HG03064 (cell line): Measurements from ENCODE around the gene ANKIB1.
"Not testable (repeated sequence)": the region's sequence is repeated elsewhere in the genome, so short reads cannot be mapped to it uniquely, and the experiment has no call there.

Experiments used
- ATAC-seq: cut with Tn5 transposase; IDR thresholded peaks from one replicate; pipeline ENCODE4 v1.9.1; 2021; ENCODE audit warnings: low read depth; ENCODE audit not compliant: unreplicated experiment

ANKIB1 gene

DNA sequence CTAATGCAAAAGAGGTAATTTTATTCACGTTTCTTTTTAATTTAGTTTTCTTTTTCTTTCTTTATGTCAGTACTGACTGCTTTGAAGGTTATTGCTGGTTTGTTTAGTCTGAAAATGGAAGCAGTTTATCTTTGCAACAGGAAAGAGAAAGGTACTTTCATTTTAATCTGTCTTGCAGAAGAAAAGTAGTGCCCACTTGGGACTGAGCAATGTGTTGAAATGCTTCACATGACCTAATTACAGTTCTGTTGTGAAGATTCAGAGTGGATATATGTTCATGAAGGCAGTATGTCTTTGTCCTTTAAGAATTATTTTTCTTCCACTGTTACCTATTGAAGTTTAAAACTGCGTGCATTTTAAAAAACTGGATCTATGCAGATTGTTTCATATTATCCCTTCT, 80.1 kb downstream of the ANKIB1 start:
- ATAC-seq, result no peak

DNA sequence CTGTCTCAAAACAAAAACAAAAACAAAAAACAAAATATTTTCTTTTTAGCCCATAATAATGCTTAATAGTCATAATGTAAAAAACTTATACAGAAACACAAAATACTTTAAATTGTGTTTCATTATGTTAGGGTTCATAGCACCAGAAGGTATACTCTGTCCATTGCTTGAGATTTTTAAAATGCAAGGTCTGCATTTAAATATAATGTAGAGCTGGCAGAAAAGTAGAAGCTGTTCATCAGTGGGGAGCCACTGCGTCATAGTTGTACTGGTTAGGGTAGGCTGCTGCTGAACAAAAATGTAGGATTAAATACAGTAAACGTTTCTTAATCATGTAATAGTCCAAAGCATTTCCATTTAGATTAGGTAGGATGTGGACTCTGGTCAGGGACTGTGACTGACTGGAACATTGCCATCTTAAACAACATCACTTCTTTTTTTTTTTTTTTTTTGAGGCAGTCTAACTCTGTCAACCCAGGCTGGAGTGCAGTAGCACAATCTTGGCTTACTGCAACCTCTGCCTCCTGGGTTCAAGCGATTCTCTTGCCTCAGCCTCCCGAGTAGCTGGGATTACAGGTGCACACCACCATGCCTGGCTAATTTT, 85.2 kb downstream of the ANKIB1 start:
- ATAC-seq, result no peak

DNA sequence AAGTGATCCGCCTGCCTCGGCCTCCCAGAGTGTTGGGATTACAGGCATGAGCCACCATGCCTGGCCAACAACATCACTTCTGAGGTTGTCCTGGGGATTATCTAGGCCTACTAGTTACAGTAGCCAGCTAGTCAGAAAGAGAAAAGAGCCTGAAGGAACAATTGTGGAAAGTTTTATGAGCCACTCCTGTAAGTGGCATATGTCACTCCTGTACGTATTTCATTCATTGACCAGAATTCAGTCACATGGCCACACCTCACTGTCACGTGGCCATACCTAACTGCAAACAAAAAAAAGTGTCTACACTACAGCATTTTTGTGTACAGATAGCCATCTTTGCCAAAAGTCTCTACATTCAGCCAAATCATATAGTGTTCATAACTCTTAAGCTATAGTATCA, 85.7 kb downstream of the ANKIB1 start:
- ATAC-seq, result no peak

DNA sequence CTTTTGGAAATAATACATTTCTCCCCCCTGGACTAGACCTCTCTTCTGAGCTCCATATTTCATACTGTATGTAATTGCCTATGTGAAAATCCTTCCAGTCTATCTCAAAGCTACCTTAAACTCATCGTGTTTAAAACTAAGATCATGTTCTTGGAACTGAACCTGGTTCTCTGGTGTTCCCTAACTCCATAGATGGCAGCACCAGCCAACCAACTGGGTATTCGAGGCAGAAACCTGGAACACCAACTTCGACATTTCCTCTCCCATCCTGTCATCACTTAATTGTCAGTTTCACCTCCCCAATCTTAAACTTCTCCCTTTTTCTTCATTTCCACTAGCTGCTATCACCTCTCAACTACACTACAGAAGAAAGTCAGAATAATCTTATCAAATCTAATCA, 87.0 kb downstream of the ANKIB1 start:
- ATAC-seq, result no peak

DNA sequence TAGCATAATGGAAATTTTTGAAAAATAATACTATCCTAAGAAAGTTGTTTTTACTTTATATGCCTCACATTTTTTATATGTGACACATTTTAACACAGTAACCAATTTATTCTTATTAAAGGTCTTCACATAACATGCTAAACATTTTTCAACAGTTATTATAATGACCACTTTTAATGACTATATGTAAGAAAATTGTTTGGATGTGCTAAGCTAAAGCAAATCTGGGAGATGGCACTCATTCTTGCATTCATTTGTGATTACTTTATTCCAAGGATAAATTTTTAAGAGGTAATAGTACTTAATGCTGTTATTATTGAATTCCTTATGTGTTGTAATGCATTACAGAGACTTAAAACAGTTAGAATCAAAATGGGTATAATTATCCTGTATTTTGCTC, 88.1 kb downstream of the ANKIB1 start:
- no peak for ATAC-seq

DNA sequence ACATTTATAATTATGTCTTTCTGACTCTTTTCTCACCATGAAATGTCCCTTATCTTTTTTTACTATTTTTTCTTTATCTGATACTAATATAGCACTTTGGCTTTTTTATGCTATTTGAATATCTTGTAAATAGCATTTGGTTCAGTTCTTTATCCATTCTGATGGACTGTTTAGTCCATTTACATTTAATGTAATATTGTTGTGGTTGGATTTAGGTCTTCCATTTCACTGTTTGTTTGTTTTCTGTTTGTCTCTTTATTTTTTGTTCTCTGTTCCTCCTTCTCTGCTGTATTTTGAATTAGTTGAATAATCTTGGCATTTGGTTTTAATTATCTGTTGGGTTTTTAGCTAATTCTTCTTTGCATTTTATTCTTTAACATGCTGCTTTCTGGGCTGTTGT, 89.8 kb downstream of the ANKIB1 start:
- no peak for ATAC-seq

DNA sequence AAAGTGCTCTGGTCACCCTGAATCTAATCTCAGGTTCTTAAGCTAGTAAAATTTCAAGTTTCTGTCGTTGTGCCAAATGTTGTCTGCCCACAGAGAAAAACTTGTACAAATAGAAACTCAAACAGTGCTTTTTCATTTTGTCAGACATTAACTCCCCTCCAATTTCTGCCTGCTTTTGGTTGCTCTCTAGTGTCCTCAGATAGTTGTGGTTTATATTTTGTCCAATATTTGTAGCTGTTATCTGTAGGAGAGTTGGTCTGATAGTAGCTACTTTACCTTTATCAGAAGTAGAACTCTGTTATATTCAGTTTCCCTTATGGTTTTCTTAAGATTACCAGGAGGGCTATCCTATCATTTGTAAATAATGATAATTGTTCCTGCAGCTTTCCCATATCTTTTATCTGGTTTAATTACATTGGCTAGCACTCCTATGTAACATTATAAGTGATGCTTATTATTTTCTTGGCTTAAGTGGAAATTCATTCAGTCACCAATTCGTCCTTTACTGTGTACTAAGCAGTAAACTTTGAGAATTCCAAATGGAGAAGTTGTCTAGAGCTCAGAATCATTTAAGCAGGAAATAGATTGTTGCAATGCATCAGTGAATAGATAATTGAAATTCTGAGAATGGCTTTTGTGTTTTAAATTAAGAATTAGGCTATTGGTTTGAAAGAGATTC, 91.0 kb downstream of the ANKIB1 start:
- no peak for ATAC-seq

DNA sequence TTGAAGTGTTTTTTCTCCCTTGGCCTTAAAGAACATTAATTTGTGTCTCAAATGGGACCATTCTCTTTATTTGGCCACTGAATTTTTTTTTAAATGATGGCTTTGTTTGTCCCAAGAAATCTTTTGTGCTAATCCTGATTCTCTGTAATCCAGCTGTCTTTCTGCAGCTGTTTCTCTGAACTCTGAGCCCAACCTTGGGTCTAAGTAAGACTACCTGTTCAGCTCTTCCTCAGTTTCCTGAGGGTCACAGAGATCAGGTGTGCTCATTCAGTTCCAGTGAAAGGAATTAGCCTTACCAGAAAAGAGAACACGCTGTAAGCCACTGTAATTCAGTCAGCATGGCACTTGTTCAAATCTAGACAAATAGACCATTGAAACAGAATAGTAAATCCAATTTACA, 94.2 kb downstream of the ANKIB1 start:
- no peak for ATAC-seq

DNA sequence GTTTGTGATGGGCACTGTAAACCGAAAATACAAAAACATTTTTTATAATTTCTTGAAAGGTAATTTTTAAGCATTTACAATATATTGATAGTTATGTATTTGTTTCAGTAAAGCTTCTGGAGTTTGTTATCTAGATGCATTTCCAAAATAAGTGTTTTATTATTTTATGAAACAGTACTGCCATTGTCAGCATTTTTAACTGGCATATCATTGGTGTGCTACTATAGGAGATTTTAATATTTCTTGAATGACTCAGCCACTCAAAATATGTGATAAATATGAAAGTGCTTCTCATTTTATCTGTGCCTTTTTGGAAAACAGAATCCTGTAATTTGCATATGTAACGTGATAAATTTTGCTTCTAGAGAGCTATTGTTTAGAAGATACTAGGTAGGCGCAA, 97.9 kb downstream of the ANKIB1 start:
- no peak for ATAC-seq

DNA sequence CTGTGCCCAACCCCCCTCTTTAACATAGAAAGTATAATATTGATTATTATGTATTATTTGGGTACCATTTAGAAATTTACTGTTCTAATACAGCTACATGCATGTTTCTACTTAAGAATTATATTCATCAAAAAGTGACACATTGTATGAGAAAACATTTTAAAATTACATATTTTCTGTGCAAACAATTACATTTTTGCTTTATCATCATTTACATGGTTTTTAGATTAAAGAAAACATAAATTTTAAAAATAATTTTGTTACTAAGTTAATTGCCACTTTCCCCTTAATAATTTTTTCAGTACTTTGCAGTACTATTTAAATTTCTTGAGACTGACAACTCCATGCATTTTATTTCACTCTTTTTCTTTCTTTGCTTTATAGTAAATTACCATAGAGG, 106.2 kb downstream of the ANKIB1 start:
- ATAC-seq, result no peak

DNA sequence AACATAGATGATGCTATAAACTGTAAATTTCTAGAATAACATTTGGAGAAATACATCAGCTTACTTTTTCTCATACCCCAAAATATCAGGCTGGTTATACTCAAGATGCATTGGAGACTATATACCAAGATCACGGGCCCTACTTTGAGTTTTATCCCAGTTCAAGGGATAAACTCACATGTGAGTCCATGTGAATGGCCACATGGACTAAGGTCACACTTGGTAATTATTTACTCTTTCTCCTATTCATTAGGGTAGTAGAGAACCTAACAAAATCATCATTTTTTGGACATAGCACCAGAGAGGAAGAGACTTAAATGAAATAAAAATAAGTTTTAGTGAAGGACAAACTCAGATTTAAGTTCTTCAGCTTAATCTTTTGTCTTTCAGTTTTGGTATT, 108.4 kb downstream of the ANKIB1 start:
- no peak for ATAC-seq

DNA sequence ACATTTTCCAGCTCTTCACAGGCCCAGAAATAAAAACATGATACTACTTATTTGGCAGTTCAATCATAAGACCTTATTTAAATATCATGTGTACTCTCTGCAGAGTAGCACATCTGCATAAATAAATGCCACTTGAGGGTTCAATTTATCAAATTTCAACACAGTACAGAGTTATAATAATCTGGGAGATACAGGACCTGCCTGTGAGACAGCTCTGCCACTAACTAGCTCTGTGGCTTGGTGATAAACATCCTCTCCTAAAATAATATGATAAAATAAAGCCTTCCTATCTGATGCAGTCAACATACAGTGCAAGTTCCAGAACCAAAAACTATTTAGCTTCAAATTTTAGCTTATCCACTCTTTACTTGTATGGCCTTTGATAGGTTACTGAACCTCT, 110.6 kb downstream of the ANKIB1 start:
- no peak for ATAC-seq

DNA sequence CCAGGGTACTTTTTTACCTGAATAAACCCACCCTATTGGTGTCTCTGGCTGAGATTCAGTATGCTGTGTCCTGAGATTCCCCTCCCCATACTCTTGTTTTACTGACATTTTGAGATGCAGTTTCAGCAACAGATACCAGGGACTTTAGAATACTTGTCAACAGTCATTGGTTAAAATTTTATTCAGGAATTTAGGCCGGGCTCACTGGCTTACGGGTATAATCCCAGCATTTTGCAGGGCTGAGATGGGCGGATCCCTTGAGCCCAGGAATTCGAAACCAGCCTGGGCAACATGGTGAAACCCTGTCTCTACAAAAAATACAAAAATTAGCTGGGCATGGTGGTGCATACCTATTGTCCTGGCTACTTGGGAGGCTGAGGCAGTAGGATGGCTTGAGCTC, 111.5 kb downstream of the ANKIB1 start:
- no peak for ATAC-seq

DNA sequence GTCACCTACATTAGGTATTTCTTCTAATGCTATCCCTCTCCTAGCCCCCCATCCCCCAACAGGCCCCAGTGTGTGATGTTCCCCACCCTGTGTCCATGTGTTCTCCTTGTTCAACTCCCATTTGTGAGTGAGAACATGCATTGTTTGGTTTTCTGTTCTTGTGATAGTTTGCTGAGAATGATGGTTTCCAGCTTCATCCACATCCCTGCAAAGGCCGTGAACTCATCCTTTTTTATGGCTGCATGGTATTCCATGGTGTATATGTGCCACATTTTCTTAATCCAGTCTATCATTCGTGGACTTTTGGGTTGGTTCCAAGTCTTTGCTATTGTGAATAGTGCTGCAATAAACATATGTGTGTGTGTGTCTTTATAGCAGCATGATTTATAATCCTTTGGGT, 113.4 kb downstream of the ANKIB1 start:
- not testable (repeated sequence) for ATAC-seq

DNA sequence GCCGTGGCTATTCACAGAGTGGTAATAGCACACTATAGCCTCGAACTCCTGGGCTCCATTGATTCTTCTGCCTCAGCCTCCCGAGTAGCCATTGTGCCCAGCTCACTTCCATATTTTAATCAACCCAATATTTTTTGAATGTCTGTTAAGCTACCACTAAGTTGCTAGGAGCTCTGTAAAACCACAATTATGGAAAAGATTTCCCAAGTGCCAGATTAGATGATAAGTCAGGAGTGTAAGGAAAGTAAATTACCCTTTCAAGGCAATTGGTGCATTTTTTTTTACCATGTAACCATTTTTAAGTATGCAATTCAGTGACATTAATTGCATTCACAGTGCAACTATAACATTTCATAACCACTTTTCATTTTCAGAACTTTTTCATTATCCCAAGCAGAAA, 114.0 kb downstream of the ANKIB1 start:
- ATAC-seq, result no peak

DNA sequence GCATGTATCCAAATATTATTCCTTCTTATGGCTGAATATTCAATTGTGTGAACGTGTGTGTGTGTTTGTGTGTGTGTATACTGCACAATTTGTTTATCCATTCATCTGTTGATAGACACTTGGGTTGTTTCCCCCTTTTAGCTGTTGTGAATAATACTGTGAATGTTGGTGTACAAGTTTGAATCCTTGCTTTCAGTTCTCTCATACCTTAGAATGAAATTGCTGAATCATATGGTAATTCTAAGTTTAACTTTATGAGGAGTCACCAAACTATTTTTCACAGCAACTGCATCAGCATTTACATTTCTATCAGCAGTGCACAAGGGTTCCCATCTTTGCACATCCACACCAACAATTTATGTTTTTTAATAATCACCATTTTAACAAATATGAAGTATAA, 114.6 kb downstream of the ANKIB1 start:
- ATAC-seq, result no peak

DNA sequence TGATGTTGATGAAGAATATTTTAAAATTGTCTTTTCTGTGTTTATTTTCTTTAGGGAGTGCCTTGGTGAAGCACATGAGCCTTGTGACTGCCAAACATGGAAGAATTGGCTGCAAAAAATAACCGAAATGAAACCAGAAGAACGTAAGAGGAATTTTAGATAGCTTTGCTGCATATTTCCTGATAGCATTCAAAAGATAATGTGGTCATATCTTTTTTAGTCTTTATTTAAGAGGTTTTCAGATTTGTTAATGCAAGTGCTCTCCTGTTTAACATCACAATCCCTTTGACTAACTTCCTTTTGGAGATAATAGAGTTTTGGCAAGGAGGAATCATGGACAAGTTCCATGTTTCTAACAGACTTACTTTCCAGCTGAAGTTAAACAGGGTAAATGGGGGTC, 116.4 kb downstream of the ANKIB1 start:
- no peak for ATAC-seq

DNA sequence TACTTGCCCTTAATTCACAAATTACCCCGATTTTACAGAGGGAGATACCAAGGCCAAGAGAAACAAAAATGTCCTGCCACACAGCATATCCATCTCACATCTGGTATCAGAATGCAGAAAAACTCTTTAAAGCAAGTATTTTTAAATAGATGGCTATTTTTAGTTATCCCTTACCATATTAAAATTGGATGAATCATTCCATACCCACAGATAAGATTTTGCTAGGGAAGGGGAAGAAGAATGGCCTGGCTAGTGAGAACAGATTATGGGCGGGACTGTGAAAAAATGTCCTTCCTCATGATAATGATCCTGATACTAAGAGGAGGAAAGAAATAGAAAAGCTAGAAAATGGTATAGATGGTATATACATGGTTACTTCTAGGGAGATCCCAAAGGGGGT, 121.0 kb downstream of the ANKIB1 start:
- ATAC-seq, result no peak

DNA sequence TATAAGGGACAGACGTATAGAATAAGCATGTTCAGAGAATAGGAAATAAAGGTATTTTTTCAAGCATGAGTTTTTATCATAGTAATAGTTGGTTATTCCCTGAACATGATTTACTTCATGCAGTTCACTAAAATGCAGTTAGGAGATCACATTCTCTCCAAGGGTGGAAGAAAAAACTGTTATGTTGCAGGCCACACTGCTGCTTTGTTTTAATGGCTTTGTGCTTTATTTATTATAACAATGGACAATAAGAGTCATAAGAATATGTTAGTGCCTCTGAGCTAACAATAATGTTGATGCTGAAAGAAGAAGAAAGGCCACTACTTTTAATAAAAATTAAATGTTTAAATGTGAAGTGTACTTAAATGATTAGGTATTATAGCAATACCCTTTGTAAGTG, 123.0 kb downstream of the ANKIB1 start:
- ATAC-seq, result no peak

DNA sequence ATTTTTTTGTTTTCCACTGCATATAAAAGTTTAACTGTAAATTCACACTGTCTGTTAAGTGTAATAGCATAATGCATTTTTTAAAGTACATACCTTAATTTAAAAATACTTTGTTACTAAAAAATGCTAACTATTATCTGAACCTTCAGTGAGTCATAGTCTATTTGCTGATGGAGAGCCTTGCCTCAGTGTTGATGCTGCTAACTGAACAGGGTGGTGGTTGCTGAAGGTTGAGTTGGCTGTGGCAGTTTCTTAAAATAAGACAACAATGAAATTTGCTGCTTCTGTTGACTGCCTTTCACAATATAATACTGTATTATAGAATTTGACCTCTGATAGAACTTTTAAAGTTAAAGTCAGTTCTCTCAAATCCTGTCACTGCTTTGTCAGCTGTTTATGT, 129.2 kb downstream of the ANKIB1 start:
- ATAC-seq, result no peak

DNA sequence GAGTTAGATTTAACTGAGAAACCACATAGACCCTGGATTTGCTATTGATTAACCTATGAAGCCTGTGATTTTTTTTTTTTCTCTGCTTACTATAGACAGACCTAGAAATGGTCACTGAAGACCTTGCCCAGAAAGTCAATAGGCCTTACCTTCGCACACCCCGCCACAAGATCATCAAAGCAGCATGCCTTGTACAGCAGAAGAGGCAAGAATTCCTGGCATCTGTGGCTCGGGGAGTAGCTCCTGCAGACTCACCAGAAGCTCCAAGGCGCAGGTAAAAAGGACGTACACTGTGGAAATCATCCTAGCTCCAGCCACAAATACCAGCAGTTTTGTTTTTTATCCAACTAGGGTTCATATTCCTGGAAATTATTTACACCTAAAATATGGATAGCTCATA, 145.3 kb downstream of the ANKIB1 start:
- ATAC-seq, result no peak

DNA sequence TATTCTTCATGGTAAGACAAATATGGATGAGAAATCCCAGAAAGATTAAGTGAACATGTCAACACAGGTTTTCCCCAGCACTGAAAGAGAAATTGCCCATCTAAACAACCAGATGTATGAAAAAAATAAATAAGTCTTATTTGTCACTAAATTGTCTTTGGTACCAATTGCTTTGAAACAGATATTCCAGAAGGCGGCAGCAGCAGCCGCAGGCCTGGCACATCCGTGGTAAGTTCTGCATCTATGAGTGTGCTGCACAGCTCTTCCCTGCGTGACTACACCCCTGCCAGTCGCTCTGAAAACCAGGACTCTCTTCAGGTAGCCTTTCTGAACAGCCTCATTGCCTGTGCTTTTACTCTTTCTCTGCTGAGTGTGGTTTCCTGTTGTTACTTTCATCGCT, 151.8 kb downstream of the ANKIB1 start:
- no peak for ATAC-seq

DNA sequence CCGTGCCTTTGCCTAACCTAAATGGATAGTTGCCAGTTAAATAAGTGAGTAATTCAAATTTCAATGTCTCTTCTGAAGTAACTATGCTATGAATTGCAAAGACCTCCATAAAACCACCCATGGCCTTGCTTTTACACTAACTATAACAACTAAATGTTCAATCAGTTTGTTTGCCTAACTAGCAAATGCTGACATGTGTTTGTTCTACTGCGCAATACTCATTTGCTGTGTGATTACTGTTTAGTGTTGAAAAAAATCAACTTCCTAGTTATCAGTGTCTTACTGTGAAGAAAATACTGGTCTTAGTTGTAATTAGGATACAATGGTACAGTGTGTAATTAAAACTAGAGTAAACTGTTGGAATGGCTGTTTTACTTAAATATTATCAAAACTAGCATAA, 154.2 kb downstream of the ANKIB1 start:
- ATAC-seq, result no peak
